GM21825 (cell line): ENCODE data around the gene ROBO1.

Experiments used
- ATAC-seq: cut with Tn5 transposase; IDR thresholded peaks from one replicate; pipeline ENCODE4 v1.9.1; 2021; ENCODE audit warnings: mild to moderate bottlenecking, moderate library complexity; ENCODE audit not compliant: unreplicated experiment

The ROBO1 gene

GRCh38 chr3:79385211-79385610, 382.6 kb downstream of the ROBO1 start:
- no peak for ATAC-seq

- ATAC-seq: no peak
Observed at GRCh38 chr3:79383402-79384012, 384.3 kb downstream of the ROBO1 start.

GRCh38 chr3:79380581-79380980, 387.2 kb downstream of the ROBO1 start:
- no peak for ATAC-seq

DNA sequence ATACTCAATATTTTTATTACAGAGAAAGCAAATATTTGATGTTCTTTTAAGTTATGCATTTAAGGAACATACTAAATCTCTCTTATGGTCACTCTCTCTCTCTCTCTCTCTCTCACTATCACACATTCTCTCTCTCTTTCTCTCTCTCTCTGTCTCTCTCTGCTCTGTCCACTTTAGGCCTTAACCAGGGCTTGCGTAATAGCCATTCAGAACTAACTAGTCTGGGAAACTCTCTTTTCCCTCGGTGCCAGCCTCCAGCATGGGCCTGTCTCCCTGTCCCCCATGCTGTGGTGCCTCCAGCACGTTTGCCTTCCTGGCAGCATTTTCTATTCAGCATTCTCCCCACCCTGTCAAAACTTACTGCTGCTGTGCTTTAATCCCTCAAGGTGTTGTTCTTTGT, 389.7 kb downstream of the ROBO1 start:
- no peak for ATAC-seq

DNA sequence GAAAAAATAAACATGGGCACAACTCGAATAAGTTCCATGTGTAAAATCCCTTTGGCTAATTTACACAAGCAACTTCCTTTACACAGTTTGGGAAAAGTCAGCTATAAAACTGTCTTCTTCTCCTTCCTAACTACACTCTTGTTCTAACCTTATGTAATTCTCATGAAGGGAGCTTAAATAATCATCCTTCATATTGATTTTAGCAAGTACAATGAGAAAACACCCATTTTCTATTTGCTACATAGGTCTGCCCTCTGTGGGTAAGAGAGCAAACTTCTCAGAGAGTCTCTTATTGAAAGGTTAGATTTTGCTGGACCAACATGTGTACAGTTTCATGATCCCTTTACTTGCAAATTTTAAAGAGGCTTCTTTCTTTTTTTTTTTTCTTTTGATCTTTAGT, 398.5 kb downstream of the ROBO1 start:
- no peak for ATAC-seq

GRCh38 chr3:79368403-79368802, 399.4 kb downstream of the ROBO1 start:
- ATAC-seq: no peak

GRCh38 chr3:79367803-79368202, 400.0 kb downstream of the ROBO1 start:
- ATAC-seq: no peak

DNA sequence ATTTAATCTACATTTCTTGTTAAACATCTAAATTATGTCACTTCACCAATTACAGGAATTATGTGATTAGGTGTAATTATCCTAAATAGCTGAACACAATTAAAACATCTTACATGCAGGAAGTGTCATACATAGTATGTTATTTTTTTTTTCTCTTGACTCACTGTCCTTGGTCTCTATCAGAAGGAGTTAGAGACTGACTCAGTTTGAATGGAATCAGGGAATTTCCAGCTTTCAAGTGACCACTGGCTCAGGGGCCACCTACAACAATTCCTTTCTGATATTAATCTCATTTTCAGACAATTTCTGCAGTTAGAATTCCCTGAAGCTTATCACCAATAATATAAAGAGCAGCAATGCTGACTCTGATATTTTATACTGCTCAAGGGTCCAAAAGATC, 400.7 kb downstream of the ROBO1 start:
- no peak for ATAC-seq

DNA sequence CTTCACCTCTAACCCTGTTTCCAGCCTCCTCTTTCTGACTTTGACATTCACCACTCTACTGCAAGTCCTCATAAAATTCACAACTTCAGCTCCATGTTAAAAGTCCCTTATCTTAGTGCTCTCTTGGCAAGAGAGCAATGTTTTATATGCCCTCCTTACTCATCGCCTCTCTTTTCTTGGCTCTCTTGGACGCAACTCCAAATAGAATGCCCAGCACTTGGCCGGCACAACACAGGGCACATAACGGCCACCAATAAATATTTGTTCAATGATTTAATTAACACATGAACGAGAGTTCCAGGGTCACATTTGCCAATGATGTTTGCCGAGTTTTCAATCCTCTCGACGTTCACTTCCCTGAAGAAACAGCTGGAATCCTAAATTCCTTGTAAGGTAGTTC, 401.4 kb downstream of the ROBO1 start:
- no peak for ATAC-seq

- ATAC-seq: no peak
Observed at GRCh38 chr3:79364784-79365183, 403.0 kb downstream of the ROBO1 start.

- no peak for ATAC-seq
Observed at GRCh38 chr3:79362571-79363270, 405.1 kb downstream of the ROBO1 start.

- ATAC-seq: peak; percentile 84
Observed at GRCh38 chr3:79361748-79362378, 405.9 kb downstream of the ROBO1 start.

DNA sequence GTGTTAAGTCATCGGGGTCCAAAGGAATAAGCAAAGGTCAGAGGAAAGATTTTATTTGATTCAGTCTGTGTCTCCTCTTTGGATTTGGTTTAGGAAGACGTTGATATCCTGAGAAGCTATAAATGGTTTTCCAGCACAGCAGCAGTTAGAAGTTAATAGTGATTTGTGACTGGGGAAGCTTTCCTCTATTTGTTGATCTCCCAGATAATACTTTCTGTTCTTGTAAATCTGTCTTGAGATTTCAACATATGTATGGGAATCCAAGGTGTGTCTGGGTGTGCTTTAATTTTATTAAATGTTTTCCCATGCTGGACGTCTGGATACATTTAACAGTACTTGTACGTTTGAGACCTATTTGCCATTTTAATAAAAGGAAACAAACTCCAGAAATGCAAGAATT, 409.5 kb downstream of the ROBO1 start:
- no peak for ATAC-seq

DNA sequence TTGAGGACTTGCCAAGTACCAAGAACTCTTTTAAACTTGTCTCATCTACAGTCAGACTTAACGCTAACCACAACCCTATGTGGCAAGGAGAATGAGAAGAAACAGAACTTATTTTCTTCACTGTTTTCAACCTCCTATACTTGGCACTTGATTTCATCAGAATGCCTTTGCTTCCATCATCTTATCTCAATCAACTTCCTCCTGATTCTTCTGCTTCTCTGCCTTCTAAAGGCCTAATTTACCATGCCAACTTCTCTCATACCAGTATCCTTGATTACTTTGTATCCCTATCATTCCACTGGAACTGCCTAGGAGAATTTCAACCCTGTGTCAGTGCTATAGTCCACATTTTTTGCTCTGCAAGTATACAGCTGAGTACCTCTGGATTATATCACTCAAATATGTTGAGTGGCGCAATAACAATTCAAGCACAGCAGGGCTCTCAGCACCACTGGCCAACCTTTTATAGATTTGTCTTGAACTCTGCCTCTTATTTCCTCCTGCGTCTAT, 413.6 kb downstream of the ROBO1 start:
- ATAC-seq: no peak

GRCh38 chr3:79351699-79352098, 416.1 kb downstream of the ROBO1 start:
- ATAC-seq: no peak

- ATAC-seq: no peak
Observed at GRCh38 chr3:79344876-79345871, 422.6 kb downstream of the ROBO1 start.

GRCh38 chr3:79341961-79342360, 425.8 kb downstream of the ROBO1 start:
- ATAC-seq: no peak

DNA sequence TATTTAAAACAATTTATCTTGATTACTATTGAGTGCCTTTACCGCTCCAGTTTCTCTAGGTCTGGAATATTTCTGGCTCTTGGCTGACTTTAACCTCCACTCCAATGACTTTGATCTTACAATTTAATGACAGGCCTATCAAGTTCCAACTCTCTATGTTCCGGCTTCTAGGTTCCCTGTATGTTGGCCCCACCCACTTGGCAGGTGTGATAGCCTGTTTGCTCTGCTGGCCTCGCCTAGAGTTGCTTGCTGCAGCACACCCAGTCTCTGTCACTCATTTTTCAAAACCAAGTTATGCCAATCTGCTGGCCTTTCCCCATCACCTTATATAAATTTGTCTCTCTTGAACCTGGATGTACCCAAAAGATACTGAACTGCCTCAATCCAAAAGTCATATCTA, 428.0 kb downstream of the ROBO1 start:
- ATAC-seq: no peak

DNA sequence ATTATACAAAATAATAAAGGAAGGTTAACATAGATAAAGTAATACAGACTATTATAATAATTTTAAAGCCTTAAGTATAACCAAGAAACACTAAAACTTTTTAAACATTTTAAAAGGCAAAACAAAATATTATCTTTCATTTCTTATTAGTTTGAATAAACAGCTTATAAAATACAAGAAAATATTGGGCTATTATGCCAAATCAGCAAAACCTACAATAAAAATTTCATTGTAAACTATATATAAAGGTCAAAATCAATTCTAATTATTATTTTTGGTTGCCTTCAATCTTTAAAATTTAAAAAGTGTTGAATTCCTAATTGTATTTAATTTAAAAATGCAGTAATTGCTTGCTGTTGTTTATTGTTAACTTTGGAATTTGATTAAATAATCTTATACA, 430.0 kb downstream of the ROBO1 start:
- no peak for ATAC-seq

DNA sequence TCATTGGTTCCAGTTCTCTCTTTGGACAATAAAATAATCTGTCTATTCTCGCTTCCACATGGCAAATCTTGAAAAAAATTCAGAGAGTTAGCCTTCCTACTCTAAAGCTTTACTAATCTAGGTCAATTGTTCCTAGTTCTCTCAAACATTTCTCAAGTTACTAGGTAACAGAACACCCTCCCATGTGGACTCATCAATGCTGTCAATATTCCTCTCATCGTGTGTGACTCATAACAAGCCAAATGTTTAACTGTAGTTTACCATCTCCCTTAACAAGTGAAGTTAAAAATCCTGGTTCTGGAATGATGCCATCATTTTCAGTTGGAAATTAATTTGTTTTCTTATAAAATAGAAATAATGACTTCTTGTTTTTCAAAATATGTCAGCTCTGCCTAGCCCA, 438.6 kb downstream of the ROBO1 start:
- ATAC-seq: no peak

DNA sequence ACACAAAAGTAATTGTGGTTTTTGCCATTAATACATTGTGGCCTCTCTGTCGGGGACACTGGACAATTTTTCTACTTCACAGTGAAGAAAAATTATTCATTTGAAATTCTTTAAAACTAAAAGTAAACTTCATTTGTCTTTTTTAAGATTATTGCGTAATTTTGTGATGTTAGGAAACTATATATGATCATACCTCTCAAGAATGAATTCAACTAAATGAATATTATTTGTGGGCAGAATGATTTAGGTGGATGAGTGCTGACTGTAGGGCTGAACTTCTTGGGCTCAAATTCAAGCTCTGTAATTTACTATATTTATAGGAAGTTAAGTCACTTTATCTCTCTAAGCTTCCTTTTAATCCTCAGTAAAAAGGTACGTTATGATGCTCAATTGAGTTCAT, 441.2 kb downstream of the ROBO1 start:
- ATAC-seq: no peak
